Renal cortical epithelial cell (primary cell): ENCODE measurements around the gene COL4A3. TPM values are rescaled to one million over a fixed set of nuclear protein-coding genes. Genes with fewer than 3 reads are reported as not detected.

Experiments used
- DNase-seq: peaks from one replicate; pipeline ENCODE4 v3.0.0-alpha.2; 2011; ENCODE audit warnings: low read depth
- total RNA-seq: library from RNA; depleted of rRNA; stranded (reverse); fragments of >200 nt; gene quantifications from 2 replicates; pipeline ENCODE4 v1.2.3, GENCODE V29; 2014

COL4A3 gene
- total RNA-seq, 1 donor from 2014 or later: 30.8 TPM

DNA sequence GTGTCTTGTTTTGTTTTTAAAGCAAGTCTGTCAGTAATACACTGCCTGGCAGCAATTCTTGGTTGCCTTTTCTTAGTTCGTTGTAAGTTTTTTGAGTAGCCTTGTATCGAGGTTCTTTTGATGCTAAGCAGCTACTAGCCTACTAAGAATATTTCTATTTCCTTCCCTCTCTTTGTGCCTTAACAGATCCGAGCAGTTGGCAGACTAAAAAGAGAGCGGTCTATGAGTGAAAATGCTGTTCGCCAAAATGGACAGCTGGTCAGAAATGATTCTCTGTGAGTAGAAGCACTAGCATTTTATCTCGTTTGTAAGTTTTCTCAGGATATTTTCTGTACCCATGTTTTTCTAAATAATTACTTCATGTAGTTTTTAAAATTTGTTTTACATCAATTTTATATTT lies 175.7 kb downstream of the COL4A3 start:
- no peak for DNase-seq

DNA sequence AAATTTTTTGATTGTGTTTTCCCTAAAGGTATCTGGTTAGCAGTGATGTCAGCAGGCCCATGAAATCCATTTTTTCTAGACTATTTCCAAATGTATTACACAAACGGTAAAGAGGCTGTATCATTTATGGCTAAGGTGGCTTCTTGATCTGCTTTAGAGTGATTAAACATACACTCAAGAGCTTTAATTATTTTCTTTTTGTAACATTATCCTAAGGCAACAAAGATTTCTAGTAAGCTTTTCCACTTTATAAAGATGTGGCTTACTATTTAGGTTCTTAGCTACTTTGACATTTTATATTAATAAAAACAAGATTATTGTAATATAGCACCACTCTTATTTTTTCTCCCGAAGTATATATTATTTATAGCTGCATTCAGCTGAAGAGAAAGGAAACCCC lies 177.1 kb downstream of the COL4A3 start:
- no peak for DNase-seq

DNA sequence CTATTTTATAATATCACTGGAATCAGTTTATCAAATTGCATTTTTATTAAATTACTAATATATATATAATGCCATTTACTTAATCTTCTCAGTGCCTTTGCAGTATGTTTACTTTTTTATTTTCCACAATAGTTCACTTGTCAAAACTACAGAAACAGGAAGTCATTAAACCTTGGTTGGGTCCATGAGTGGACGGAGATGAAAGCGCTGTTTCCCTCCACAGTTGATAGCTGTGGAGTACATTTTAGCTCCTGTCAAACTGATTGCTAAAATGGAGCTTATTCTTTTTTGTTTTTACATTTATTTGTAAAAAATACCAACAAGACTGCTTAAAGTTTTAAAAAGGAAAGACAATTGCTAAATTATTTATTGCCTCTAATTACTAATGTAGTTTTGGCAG lies 179.8 kb downstream of the COL4A3 start:
- DNase-seq: no peak

DNA sequence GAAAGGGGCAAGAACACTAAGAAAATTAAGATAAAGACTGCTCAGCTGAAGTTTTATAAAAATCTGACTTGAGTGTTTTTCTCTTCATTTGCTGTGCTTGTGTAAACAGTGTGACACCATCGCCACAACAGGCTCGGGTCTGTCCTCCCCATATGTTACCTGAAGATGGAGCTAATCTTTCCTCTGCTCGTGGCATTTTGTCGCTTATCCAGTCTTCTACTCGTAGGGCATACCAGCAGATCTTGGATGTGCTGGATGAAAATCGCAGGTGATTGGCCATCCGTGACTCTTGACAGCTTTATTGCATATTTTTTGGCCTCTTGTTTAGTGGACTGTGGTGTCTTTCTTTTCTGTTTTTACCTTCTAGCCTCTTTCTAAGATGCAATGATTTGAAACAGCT lies 182.7 kb downstream of the COL4A3 start:
- peak; percentile 44 for DNase-seq

DNA sequence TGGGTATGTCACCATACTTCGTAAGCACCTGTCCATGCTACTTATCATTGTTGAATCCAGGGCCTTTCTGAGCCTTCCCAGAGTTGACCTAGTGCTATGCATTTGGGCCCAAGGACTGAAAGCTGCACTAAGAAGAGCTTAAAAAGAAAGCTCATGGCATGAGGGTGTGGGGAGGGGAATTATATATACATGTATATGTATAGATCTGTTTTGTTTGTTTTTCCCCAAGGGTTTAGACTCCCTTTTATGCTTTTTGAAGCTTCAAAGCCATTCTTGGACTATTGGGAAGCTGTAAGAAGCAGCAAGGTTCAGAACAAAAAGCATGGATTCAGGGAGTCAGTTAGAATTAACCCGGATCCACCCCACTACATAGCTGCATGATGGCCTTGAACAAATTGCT lies 183.9 kb downstream of the COL4A3 start:
- DNase-seq: no peak

DNA sequence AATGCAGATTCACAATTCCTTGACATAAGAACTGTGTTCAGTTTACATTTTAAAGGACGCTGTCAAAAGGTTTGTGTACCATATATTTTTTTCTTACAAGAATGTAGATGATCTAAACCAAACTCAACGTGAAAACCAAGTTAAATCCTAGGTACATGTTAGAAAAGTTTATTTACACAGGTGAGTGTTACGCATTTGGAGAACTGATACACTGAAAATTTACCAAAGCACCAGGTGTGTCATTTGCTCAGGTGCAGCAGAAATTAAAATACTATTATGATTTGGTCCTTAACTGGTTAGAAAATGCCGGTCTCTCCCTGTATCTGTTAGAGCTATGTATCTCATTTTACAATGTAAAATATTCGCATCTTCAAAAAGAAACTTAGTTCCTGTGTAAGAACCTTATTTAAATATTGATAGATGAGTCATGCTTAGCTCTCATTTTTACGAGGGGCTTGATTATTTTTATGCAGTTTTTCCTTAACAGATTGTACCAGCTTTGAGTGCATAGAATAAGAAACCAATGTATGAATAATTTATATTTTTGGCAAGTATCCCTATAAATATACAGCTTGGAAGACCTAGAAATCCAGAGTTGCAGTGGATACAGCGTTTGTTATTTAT lies 185.7 kb downstream of the COL4A3 start:
- no peak for DNase-seq

DNA sequence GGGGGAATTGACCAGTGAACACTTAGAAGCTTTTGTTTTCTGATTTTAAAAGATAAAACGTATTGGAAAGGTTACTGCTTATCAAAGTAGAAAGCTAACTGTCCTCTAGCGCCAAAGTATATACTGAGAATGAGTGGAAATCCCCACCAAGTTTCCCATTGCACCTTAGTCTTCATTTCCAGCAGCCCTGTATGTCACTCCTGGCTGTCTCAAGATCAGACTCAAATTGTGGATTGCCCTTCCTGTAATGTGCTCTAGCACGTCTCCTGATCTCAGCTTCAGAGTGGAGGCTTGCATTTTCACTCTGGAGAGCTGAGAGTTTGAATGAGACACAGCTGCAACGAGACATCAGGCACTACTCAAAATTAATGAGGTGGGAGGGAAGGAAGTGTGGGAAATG lies 187.2 kb downstream of the COL4A3 start:
- no peak for DNase-seq

DNA sequence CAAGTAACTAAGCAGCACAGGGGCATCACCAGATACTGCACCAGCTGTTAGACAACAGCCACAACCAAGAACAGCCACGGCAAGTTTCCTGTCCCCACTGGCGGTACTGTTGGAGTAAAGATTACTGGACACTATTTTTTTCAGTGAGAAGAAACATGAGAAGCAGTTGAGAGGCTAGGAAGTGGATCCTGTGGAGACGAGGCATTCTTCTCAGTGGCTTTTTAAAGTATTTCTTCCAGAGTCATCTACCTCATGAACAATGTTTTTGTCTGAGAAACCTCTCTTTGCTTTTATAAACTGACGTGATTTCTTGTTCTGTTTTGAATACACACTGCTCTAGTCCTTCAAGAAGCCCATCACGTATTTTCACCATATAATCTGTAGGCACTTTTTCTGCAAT lies 195.9 kb downstream of the COL4A3 start:
- no peak for DNase-seq

DNA sequence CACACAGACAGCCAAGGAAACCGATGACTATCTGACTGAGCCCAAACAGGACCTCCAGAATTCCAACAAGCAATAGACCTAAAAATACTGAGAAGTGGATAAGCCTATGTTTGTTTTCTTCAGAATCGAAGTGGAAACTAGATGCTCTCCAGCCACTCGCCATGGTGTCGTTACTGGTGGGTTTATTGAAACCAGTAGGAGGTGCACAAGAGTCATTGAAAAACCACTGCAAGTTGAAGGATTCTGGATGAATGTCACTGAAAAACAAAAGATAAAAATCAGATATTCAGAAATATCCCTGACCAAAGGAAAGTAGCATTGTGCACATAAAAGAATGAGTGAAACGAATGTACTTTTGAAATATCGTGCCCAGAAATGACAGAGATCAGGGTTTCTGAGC lies 199.3 kb downstream of the COL4A3 start:
- DNase-seq: no peak

Other genes with a start within 250 kb of the COL4A3 start
- gene COL4A4, start 419 bp upstream of the COL4A3 start, total RNA-seq: 9.9 and 41.9 TPM in 2 replicates
- 61.3 and 110 TPM in 2 replicates for gene MFF, start 160.6 kb downstream of the COL4A3 start, total RNA-seq
- not detected in 2 replicates for gene TM4SF20, start 214.7 kb downstream of the COL4A3 start, total RNA-seq
- gene SCYGR1, start 223.3 kb downstream of the COL4A3 start, total RNA-seq: not detected in 2 replicates